HL-60 (cell line): ENCODE measurements around the gene DDI2.

Source experiments
- CTCF ChIP-seq: IDR thresholded peaks from one replicate; pipeline ENCODE4 v1.5.1; 2011; ENCODE audit warnings: low read length, control low read depth, inconsistent platforms; ENCODE audit not compliant: insufficient read depth
- GABPA ChIP-seq: IDR thresholded peaks from 2 replicates; pipeline ENCODE4 v1.6.1; 2012; ENCODE audit warnings: low read depth
- POLR2AphosphoS5 ChIP-seq: IDR thresholded peaks from 2 replicates; pipeline ENCODE4 v1.6.1; 2012; ENCODE audit warnings: low read depth
- REST ChIP-seq: IDR thresholded peaks from 2 replicates; pipeline ENCODE4 v1.6.1; 2012; ENCODE audit warnings: low read depth; ENCODE audit not compliant: insufficient replicate concordance
- SPI1 ChIP-seq: IDR thresholded peaks from 2 replicates; pipeline ENCODE4 v1.6.1; 2012; ENCODE audit warnings: low read depth, mild to moderate bottlenecking, borderline replicate concordance

GRCh38 chr1:15700508-15700907, 83.2 kb downstream of the DDI2 start:
- TF ChIP-seq CTCF (no peak), GABPA (no peak), REST (no peak), SPI1 (no peak), POLR2AphosphoS5 (no peak)
